ENCODE data around the gene C2CD4A. TPM values are rescaled to one million over a fixed set of nuclear protein-coding genes. Genes with fewer than 3 reads are reported as not detected.

The C2CD4A gene
- total RNA-seq, 1 donor from 2014 or later = not detected

DNA sequence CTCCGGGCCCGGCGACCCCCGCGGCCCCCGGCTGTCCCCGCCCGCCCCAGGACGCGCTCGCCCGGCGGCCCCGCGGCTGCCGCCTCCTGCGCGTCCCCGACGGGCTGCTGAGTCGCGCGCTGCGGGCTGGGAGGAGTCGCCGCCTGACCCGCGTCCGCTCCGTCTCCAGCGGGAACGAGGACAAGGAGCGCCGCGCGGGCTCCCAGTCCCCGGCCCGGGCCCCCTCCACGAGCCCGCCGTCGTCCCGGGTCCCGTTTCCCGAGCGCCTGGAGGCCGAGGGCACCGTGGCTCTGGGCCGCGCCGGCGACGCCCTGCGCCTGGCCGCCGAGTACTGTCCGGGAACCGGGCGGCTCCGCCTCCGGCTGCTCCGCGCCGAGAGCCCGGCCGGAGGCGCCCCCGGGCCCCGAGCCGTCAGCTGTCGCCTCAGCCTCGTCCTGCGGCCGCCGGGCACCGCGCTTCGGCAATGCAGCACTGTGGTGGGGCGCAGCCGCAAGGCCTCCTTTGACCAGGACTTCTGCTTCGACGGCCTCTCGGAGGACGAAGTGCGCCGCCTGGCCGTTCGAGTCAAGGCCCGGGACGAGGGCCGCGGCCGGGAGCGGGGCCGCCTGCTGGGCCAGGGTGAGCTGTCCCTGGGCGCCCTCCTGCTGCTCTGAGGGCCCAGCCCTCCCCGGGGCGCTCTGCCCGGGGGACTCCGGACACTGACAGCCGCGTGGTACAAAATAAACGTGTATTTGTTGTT is 1.5 kb downstream of the C2CD4A start:
- no peaks in the 10 kb centered on the region for H3K79me2 ChIP-seq (ENCODE audit: low read depth)
- H3F3A ChIP-seq (ENCODE audit: low read depth) = peaks cover 24% of the 10 kb centered on the region
- H3K27me3 ChIP-seq = peaks cover 80% of the 10 kb centered on the region
- no peaks in the 10 kb centered on the region for H3K36me3 ChIP-seq
- H3K4me3 ChIP-seq = peak overlapping the region; percentile 46
- Mint-ChIP-seq H3K27me3 (ENCODE audit: insufficient read depth, low read depth) (peaks cover 49% of the 10 kb centered on the region), H3K36me3 (no peaks in the 10 kb centered on the region), H3K9me3 (no peaks in the 10 kb centered on the region), H3K4me1 (peaks cover 15% of the 10 kb centered on the region), H3K4me3 (peak overlapping the region; percentile 80), H3K27ac (no peak overlapping the region)
- H4K20me1 ChIP-seq (ENCODE audit: low read depth) = peaks cover 19% of the 10 kb centered on the region
- no peak overlapping the region for H3K9ac ChIP-seq
- H3K9me3 ChIP-seq (ENCODE audit: low read depth) = no peaks in the 10 kb centered on the region
- DNase-seq (ENCODE audit: low spot score) = peak; percentile 80
- peak overlapping the region; percentile 70 for H2AFZ ChIP-seq (replicated peaks)
- no peak overlapping the region for H3K27ac ChIP-seq
- peak overlapping the region; percentile 74 for H3K4me2 ChIP-seq
- peaks cover 16% of the 10 kb centered on the region for H3K4me1 ChIP-seq
- TF ChIP-seq EZH2 (IDR thresholded peaks at IDR 0.05) = peak; percentile 56
- no peak for TF ChIP-seq EZH2phosphoT487 (IDR thresholded peaks at IDR 0.05)
- TF ChIP-seq CTCF (IDR thresholded peaks at IDR 0.05) = peak; percentile 25

- TF ChIP-seq CTCF (IDR thresholded peaks at IDR 0.05) (no peak), EZH2 (IDR thresholded peaks at IDR 0.05) (peak; percentile 33)
- Histone ChIP-seq H3F3A (ENCODE audit: low read depth) (peaks cover 24% of the 10 kb centered on the region), H3K4me3 (peak overlapping the region; percentile 46), H3K36me3 (no peaks in the 10 kb centered on the region), H3K27me3 (peaks cover 74% of the 10 kb centered on the region), H2AFZ (replicated peaks) (no peak overlapping the region), H3K4me1 (peaks cover 16% of the 10 kb centered on the region), H3K27ac (no peak overlapping the region), H3K4me2 (peak overlapping the region; percentile 74), H3K79me2 (ENCODE audit: low read depth) (no peaks in the 10 kb centered on the region), H3K9me3 (ENCODE audit: low read depth) (no peaks in the 10 kb centered on the region), H4K20me1 (ENCODE audit: low read depth) (peaks cover 19% of the 10 kb centered on the region), H3K9ac (no peak overlapping the region)
- H3K27ac Mint-ChIP-seq = no peak overlapping the region
- peaks cover 43% of the 10 kb centered on the region for H3K27me3 Mint-ChIP-seq (ENCODE audit: insufficient read depth, low read depth)
- peaks cover 15% of the 10 kb centered on the region for H3K4me1 Mint-ChIP-seq
- peak overlapping the region; percentile 80 for H3K4me3 Mint-ChIP-seq
- H3K9me3 Mint-ChIP-seq = no peaks in the 10 kb centered on the region
- no peaks in the 10 kb centered on the region for H3K36me3 Mint-ChIP-seq
- no peak for DNase-seq (ENCODE audit: low spot score)
Observed at GRCh38 chr15:62068810-62069167, 2.0 kb downstream of the C2CD4A start.

- Histone ChIP-seq H3K4me2 (no peak overlapping the region), H3K4me3 (no peak overlapping the region), H2AFZ (replicated peaks) (no peak overlapping the region), H3F3A (ENCODE audit: low read depth) (peaks cover 24% of the 10 kb centered on the region), H4K20me1 (ENCODE audit: low read depth) (peaks cover 19% of the 10 kb centered on the region), H3K79me2 (ENCODE audit: low read depth) (no peaks in the 10 kb centered on the region), H3K4me1 (peaks cover 16% of the 10 kb centered on the region), H3K9ac (no peak overlapping the region), H3K36me3 (no peaks in the 10 kb centered on the region), H3K27me3 (peaks cover 66% of the 10 kb centered on the region), H3K27ac (no peak overlapping the region), H3K9me3 (ENCODE audit: low read depth) (no peaks in the 10 kb centered on the region)
- Mint-ChIP-seq H3K27me3 (ENCODE audit: insufficient read depth, low read depth) (peaks cover 36% of the 10 kb centered on the region), H3K27ac (no peak overlapping the region), H3K4me3 (no peak overlapping the region), H3K9me3 (no peaks in the 10 kb centered on the region), H3K36me3 (no peaks in the 10 kb centered on the region), H3K4me1 (peaks cover 15% of the 10 kb centered on the region)
- no peak for TF ChIP-seq EZH2 (IDR thresholded peaks at IDR 0.05)
- TF ChIP-seq EZH2phosphoT487 (IDR thresholded peaks at IDR 0.05) = no peak
- no peak for TF ChIP-seq CTCF (IDR thresholded peaks at IDR 0.05)
- DNase-seq (ENCODE audit: low spot score) = no peak
Observed at GRCh38 chr15:62069551-62069950, 2.8 kb downstream of the C2CD4A start.
